G401.6 (cell line): ENCODE measurements around the gene MEIS2.
"Not testable (repeated sequence)": the region's sequence is repeated elsewhere in the genome, so short reads cannot be mapped to it uniquely, and the experiment has no call there.

Experiments
- FAIRE-seq: peaks from 2 replicates; lab custom pipeline; 2012; peaks lifted over from hg19 to GRCh38; lab: Jason Lieb, UNC

Gene MEIS2

GRCh38 chr15:37004981-37005735 lies 95.2 kb downstream of the MEIS2 start:
- no peak for FAIRE-seq

GRCh38 chr15:37004373-37004869 lies 95.9 kb downstream of the MEIS2 start:
- FAIRE-seq, result no peak

- FAIRE-seq, result no peak
Measured at GRCh38 chr15:37002041-37002672, 98.2 kb downstream of the MEIS2 start.

GRCh38 chr15:37001417-37001816 lies 98.9 kb downstream of the MEIS2 start:
- FAIRE-seq, result no peak

GRCh38 chr15:36999778-37000177 lies 100.6 kb downstream of the MEIS2 start:
- no peak for FAIRE-seq

- FAIRE-seq, result no peak
Measured at GRCh38 chr15:36996538-36997181, 103.7 kb downstream of the MEIS2 start.

- no peak for FAIRE-seq
Measured at GRCh38 chr15:36996121-36996520, 104.2 kb downstream of the MEIS2 start.

- FAIRE-seq, result no peak
Measured at GRCh38 chr15:36994790-36995189, 105.6 kb downstream of the MEIS2 start.

GRCh38 chr15:36992454-36992853 lies 107.9 kb downstream of the MEIS2 start:
- no peak for FAIRE-seq

GRCh38 chr15:36988947-36989346 lies 111.4 kb downstream of the MEIS2 start:
- no peak for FAIRE-seq

- no peak for FAIRE-seq
Measured at GRCh38 chr15:36982430-36982829, 117.9 kb downstream of the MEIS2 start.

- not testable (repeated sequence) for FAIRE-seq
Measured at GRCh38 chr15:36980281-36980680, 120.1 kb downstream of the MEIS2 start.

GRCh38 chr15:36978625-36979024 lies 121.7 kb downstream of the MEIS2 start:
- FAIRE-seq, result no peak

- no peak for FAIRE-seq
Measured at GRCh38 chr15:36978126-36978525, 122.2 kb downstream of the MEIS2 start.

GRCh38 chr15:36977659-36978058 lies 122.7 kb downstream of the MEIS2 start:
- FAIRE-seq, result no peak

GRCh38 chr15:36972704-36973103 lies 127.6 kb downstream of the MEIS2 start:
- FAIRE-seq, result no peak

- no peak for FAIRE-seq
Measured at GRCh38 chr15:36970522-36970921, 129.8 kb downstream of the MEIS2 start.

GRCh38 chr15:36967929-36968328 lies 132.4 kb downstream of the MEIS2 start:
- no peak for FAIRE-seq

GRCh38 chr15:36966708-36967107 lies 133.6 kb downstream of the MEIS2 start:
- no peak for FAIRE-seq

GRCh38 chr15:36965570-36966342 lies 134.6 kb downstream of the MEIS2 start:
- FAIRE-seq, result no peak

- no peak for FAIRE-seq
Measured at GRCh38 chr15:36964626-36965025, 135.7 kb downstream of the MEIS2 start.

GRCh38 chr15:36961956-36962355 lies 138.4 kb downstream of the MEIS2 start:
- no peak for FAIRE-seq

- FAIRE-seq, result no peak
Measured at GRCh38 chr15:36960947-36961227, 139.5 kb downstream of the MEIS2 start.
